Fibroblast of villous mesenchyme (primary cell): ENCODE measurements around the gene ACP4. TPM values are rescaled to one million over a fixed set of nuclear protein-coding genes. Genes with fewer than 3 reads are reported as not detected.

Source experiments
- DNase-seq: peaks from one replicate; pipeline ENCODE4 v3.0.0-alpha.2; 2010; ENCODE audit warnings: low read depth
- H3K4me3 ChIP-seq: 2 replicates; pipeline ENCODE4 v1.5.1; 2011; ENCODE audit warnings: low read depth, mild to moderate bottlenecking, low read length
- total RNA-seq: library from RNA; depleted of rRNA; stranded (reverse); fragments of >200 nt; gene quantifications from 2 replicates; pipeline ENCODE4 v1.2.3, GENCODE V29; 2012
- TF ChIP-seq, protein P1 (sequence below): IDR thresholded peaks from 2 replicates; pipeline ENCODE4 v1.5.1; 2012; ENCODE audit warnings: low read depth, mild to moderate bottlenecking, low read length; ENCODE audit not compliant: insufficient read depth

The ACP4 gene
- total RNA-seq, 1 donor = not detected

DNA sequence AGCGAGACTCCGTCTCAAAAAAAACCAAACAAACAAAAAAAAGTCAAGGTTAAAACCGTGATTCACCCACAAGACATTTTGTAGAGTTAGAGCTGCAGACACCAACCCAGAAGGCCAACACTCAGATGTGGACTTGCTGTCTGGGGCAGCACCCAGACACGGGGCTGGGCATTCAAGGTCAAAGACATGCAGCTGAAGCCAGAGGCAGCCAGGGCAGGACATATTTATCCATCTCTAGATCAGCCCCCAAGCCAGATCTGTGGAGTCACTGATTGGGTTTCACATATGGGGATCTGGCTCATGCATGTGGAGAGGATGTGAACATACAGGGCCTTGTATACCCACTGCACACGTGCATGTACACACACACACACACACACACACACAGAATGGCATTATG lies 39.6 kb downstream of the ACP4 start:
- DNase-seq = no peak
- H3K4me3 ChIP-seq = no peak overlapping the region

DNA sequence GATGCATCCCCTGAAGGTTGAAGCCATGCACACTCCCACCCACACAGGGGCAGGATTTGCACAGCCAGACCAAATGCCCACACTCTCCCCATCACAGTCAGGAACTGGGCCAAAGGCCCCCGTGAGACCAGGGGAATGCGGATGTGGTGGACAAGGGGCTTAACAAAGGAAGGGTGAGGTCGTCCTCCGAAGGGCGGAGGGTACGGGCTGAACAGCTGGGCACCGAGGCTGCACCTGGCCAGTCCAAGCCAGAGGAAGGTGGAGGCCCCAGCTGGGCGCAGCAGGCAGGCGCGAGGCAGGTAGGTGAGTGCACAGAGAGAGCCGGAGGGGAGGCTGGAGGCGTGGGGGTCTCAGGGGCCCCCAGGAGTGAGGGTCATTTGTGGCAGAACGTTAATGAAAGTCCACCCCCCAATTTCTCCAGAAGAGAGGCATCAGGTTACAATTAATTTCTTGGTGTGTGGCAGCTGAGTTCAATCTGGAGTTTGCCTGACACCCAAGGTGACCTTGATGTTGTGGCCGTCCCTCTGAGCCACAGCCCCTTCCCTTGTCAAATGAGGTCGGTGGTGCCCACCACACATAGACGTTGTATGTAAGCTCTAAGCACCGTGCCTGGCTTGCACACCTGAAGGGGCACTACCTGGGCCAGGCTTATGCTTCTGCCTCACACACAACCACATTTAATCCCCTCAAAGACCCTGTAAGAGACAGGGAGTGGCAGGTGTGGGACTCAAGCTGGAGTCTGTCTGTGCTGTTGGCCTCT lies 40.2 kb downstream of the ACP4 start:
- H3K4me3 ChIP-seq = no peak overlapping the region
- TF ChIP-seq, protein P1, sequence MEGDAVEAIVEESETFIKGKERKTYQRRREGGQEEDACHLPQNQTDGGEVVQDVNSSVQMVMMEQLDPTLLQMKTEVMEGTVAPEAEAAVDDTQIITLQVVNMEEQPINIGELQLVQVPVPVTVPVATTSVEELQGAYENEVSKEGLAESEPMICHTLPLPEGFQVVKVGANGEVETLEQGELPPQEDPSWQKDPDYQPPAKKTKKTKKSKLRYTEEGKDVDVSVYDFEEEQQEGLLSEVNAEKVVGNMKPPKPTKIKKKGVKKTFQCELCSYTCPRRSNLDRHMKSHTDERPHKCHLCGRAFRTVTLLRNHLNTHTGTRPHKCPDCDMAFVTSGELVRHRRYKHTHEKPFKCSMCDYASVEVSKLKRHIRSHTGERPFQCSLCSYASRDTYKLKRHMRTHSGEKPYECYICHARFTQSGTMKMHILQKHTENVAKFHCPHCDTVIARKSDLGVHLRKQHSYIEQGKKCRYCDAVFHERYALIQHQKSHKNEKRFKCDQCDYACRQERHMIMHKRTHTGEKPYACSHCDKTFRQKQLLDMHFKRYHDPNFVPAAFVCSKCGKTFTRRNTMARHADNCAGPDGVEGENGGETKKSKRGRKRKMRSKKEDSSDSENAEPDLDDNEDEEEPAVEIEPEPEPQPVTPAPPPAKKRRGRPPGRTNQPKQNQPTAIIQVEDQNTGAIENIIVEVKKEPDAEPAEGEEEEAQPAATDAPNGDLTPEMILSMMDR = no peak
- DNase-seq = no peak

More for the DNA sequence above, 39.6 kb downstream of the ACP4 start:
- TF ChIP-seq, protein P1 = no peak

DNA sequence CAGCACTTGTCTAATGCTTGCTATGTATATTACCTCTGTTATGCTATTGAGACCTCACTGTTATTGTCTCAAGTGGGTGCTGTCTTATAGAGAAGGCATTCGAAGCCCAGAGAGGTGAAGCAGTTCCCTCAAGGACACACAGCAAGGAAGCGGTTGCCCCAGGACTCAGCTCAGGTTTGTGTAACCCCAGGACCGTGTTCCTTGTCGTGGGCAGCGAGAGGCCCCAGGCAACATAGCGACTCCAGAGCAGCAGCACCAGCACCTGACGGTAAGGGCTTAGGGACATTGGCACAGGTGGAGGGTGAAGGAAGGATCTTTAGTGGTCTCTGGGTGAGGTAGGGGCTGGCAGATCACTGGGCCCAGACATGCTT lies 40.8 kb downstream of the ACP4 start:
- TF ChIP-seq, protein P1 = no peak

DNA sequence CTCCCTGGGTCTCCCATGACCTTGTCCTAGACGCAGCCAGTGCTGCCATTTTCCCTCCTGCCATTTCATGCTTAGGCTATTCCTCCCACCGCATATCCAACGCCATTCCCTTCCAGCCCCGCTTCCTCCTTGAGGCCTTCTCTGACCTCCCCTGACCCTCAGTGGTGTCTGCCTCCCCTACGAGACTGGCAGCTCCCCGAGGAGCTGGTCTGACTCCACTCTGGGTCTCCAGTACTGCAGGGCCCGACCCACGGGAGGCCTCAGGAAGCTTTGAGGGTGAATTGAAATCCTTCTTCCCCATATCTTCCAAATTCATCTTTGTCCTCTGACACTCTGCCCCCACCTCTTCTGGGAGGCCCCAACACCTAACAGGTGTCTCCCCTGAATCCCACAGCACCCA lies 42.5 kb downstream of the ACP4 start:
- TF ChIP-seq, protein P1 = no peak
- no peak overlapping the region for H3K4me3 ChIP-seq
- DNase-seq = no peak

More for the DNA sequence above, 40.8 kb downstream of the ACP4 start:
- no peak for DNase-seq
- H3K4me3 ChIP-seq = no peak overlapping the region

DNA sequence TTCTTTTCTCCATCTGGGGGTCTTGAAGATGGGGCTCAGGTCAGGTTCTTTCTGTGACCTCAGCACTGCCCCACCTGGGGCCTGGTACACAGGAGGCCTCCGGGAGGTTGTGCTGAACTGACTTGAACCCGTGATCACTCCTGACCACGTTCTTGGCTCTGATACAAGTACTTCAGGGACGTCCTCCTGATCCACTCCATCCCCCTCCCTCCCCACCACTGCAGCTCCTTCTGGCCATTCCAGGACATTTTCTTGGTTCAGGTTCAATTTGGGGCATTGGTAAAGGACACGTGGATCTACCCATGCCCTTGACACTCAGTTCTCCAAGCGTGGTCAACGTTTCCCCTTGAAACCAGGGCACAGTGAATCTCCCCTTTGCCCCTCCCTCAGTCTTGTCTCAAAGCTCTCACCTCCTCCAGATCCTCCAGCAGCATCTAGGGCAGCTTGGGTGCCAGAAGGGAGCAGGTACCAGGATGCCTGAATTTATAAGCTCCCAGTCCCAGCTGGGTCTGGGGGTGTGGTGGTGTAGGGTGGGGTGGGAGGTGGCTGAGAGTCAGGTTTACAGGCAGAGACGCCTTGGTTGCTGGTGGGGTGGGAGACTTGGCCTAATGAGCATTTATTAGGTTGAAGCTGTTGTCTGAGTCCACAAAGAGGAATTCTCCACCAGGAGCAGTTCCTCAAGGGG lies 43.0 kb downstream of the ACP4 start, which contains the start of gene KLK15:
KLK15 (minus strand) TSS at position 458 of the 685 bp plus-strand sequence. CDS start 2,082 bp downstream, outside the sequence.
- DNase-seq = no peak
- TF ChIP-seq, protein P1 = no peak
- H3K4me3 ChIP-seq = no peak within 1 kb of the TSS

DNA sequence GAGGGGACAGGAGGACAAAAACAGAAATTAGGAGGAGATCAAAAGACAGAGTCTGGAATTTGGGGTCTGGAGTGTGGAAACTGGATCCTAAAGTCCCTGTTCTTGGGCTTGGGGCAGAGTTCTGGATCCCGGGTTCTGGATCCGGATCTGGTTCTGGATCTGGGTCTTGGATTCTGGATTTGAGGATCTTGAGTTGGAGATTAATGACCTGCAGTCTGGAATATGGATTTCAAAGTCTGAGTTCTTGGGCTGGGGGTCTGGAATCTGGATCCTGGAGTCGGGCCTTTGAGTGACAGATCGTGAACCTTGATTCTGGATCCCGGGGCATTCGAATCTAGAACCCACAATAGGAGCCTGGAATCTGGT lies 43.6 kb downstream of the ACP4 start:
- TF ChIP-seq, protein P1 = no peak
- no peak overlapping the region for H3K4me3 ChIP-seq
- DNase-seq = no peak
